Measurements from ENCODE around the gene PAPOLA.
A peak's percentile ranks its signal among the peaks of the same experiment; 100 is the strongest.

PAPOLA gene

GRCh38 chr14:96554315-96554910 is 52.2 kb downstream of the PAPOLA start:
- no peak for DNase-seq (ENCODE audit: low read depth)
- no peak for TF ChIP-seq CTCF (conservative IDR thresholded peaks at IDR 0.05; ENCODE audit: low read depth, low read length)
- H3K4me3 ChIP-seq (ENCODE audit: low read depth, low read length), result no peak overlapping the region

GRCh38 chr14:96559571-96559970 is 57.4 kb downstream of the PAPOLA start:
- H3K4me3 ChIP-seq (ENCODE audit: low read depth, low read length), result no peak overlapping the region
- TF ChIP-seq CTCF (conservative IDR thresholded peaks at IDR 0.05; ENCODE audit: low read depth, low read length), result no peak
- DNase-seq (ENCODE audit: low read depth), result no peak

- TF ChIP-seq CTCF (conservative IDR thresholded peaks at IDR 0.05; ENCODE audit: low read depth, low read length), result peak; percentile 34
- DNase-seq (ENCODE audit: low read depth), result peak; percentile 34
- H3K4me3 ChIP-seq (ENCODE audit: low read depth, low read length), result no peak overlapping the region
These were observed 62.2 kb downstream of the PAPOLA start for GRCh38 chr14:96564389-96564788.

GRCh38 chr14:96565811-96566210 is 63.6 kb downstream of the PAPOLA start:
- TF ChIP-seq CTCF (conservative IDR thresholded peaks at IDR 0.05; ENCODE audit: low read depth, low read length), result no peak
- no peak for DNase-seq (ENCODE audit: low read depth)
- no peak overlapping the region for H3K4me3 ChIP-seq (ENCODE audit: low read depth, low read length)

GRCh38 chr14:96567289-96567899 is 65.2 kb downstream of the PAPOLA start:
- no peak overlapping the region for H3K4me3 ChIP-seq (ENCODE audit: low read depth, low read length)
- DNase-seq (ENCODE audit: low read depth), result peak; percentile 66
- peak; percentile 62 for TF ChIP-seq CTCF (conservative IDR thresholded peaks at IDR 0.05; ENCODE audit: low read depth, low read length)

- DNase-seq (ENCODE audit: low read depth), result no peak
- TF ChIP-seq CTCF (conservative IDR thresholded peaks at IDR 0.05; ENCODE audit: low read depth, low read length), result no peak
- no peak overlapping the region for H3K4me3 ChIP-seq (ENCODE audit: low read depth, low read length)
These were observed 66.4 kb downstream of the PAPOLA start for GRCh38 chr14:96568621-96569020.

GRCh38 chr14:96571311-96571710 is 69.1 kb downstream of the PAPOLA start:
- no peak for TF ChIP-seq CTCF (conservative IDR thresholded peaks at IDR 0.05; ENCODE audit: low read depth, low read length)
- no peak overlapping the region for H3K4me3 ChIP-seq (ENCODE audit: low read depth, low read length)
- no peak for DNase-seq (ENCODE audit: low read depth)
